SKM-1 treated with dmso at 0.1 percent for 144 hours (cell line): ENCODE results near the gene KIF5A.
"Not testable (repeated sequence)": the region's sequence is repeated elsewhere in the genome, so short reads cannot be mapped to it uniquely, and the experiment has no call there.

Source experiments
- DNase-seq: peaks from one replicate; lab custom pipeline; 2025; ENCODE audit not compliant: unreplicated experiment; lab: John Stamatoyannopoulos, UW

The KIF5A gene

GRCh38 chr12:57553343-57554202 is 3.7 kb downstream of the KIF5A start:
- DNase-seq: no peak

- DNase-seq: no peak
Measured at GRCh38 chr12:57554453-57554852, 4.6 kb downstream of the KIF5A start.

GRCh38 chr12:57554897-57555296 is 5.1 kb downstream of the KIF5A start:
- no peak for DNase-seq

GRCh38 chr12:57558864-57559263 is 9.0 kb downstream of the KIF5A start:
- no peak for DNase-seq

GRCh38 chr12:57560516-57560915 is 10.7 kb downstream of the KIF5A start:
- DNase-seq: no peak

- not testable (repeated sequence) for DNase-seq
Measured at GRCh38 chr12:57561117-57561516, 11.3 kb downstream of the KIF5A start.

- DNase-seq: no peak
Measured at GRCh38 chr12:57563358-57563757, 13.5 kb downstream of the KIF5A start.

- DNase-seq: no peak
Measured at GRCh38 chr12:57564178-57564740, 14.4 kb downstream of the KIF5A start.

- no peak for DNase-seq
Measured at GRCh38 chr12:57568838-57569237, 19.0 kb downstream of the KIF5A start.

- DNase-seq: no peak
Measured at GRCh38 chr12:57569858-57570257, 20.0 kb downstream of the KIF5A start.

- DNase-seq: not testable (repeated sequence)
Measured at GRCh38 chr12:57570438-57570837, 20.6 kb downstream of the KIF5A start.

- no peak for DNase-seq
Measured at GRCh38 chr12:57571926-57572762, 22.3 kb downstream of the KIF5A start.

- DNase-seq: no peak
Measured at GRCh38 chr12:57574795-57575194, 25.0 kb downstream of the KIF5A start.

- no peak for DNase-seq
Measured at GRCh38 chr12:57575771-57576612, 26.1 kb downstream of the KIF5A start.

- DNase-seq: no peak
Measured at GRCh38 chr12:57576613-57577160, 26.8 kb downstream of the KIF5A start.

GRCh38 chr12:57577981-57578758 is 28.3 kb downstream of the KIF5A start:
- DNase-seq: no peak

GRCh38 chr12:57579011-57579410 is 29.2 kb downstream of the KIF5A start:
- no peak for DNase-seq

- DNase-seq: no peak
Measured at GRCh38 chr12:57579677-57580465, 30.0 kb downstream of the KIF5A start.

GRCh38 chr12:57580466-57580795 is 30.6 kb downstream of the KIF5A start:
- DNase-seq: no peak
